Measurements from ENCODE around the gene RSPO1. TPM values are rescaled to one million over a fixed set of nuclear protein-coding genes. Genes with fewer than 3 reads are reported as not detected.

Gene RSPO1
- total and polyA plus RNA-seq, 2 of the 13 experiments (the other 11 are each of a cell fraction or from before 2014, with no cell fraction given) = not detected

GRCh38 chr1:37595440-37596181, 39.1 kb downstream of the RSPO1 start, which contains the start of gene GNL2 (continued):
- peak; percentile 83 for TF ChIP-seq ASH2L (IDR thresholded peaks at IDR 0.05; ENCODE audit: insufficient read length, low read depth, low read length)
- no peak for TF ChIP-seq NR2F6 (IDR thresholded peaks at IDR 0.05)
- peak; percentile 18; the same call in 1 of the 2 replicates for TF ChIP-seq NR2F6 (CRISPR knock-in tag; IDR thresholded peaks at IDR 0.05)
- TF ChIP-seq PRDM15 (CRISPR knock-in tag; IDR thresholded peaks at IDR 0.05) = no peak
- TF ChIP-seq TOE1 (CRISPR knock-in tag; IDR thresholded peaks at IDR 0.05) = no peak
- peak; percentile 66; the same call in 1 of the 2 replicates for TF ChIP-seq IRF9 (CRISPR knock-in tag; IDR thresholded peaks at IDR 0.05; ENCODE audit: borderline replicate concordance)
- TF ChIP-seq ZFYVE20 (CRISPR knock-in tag; IDR thresholded peaks at IDR 0.05; ENCODE audit: borderline replicate concordance, low read depth) = no peak
- no peak for TF ChIP-seq TRIM22 (IDR thresholded peaks at IDR 0.05)
- TF ChIP-seq ZNF891 (CRISPR knock-in tag; IDR thresholded peaks at IDR 0.05) = peak; percentile 81; the same call in 1 of the 2 replicates
- no peak for TF ChIP-seq ARID2 (CRISPR knock-in tag; IDR thresholded peaks at IDR 0.05; ENCODE audit: borderline replicate concordance)
- no peak for TF ChIP-seq ZNF598 (CRISPR knock-in tag; IDR thresholded peaks at IDR 0.05; ENCODE audit: borderline replicate concordance)
- TF ChIP-seq GATA4 (IDR thresholded peaks at IDR 0.05; ENCODE audit: borderline replicate concordance, low read depth) = peak; percentile 59; the same call in 1 of the 2 replicates
- TF ChIP-seq RBM22 (optimal IDR thresholded peaks at IDR 0.05; ENCODE audit: low read length) = peak; percentile 59
- TF ChIP-seq ZNF790 (CRISPR knock-in tag; IDR thresholded peaks at IDR 0.05; ENCODE audit: borderline replicate concordance) = no peak
- no peak for TF ChIP-seq TBP (CRISPR knock-in tag; IDR thresholded peaks at IDR 0.05)
- peak; percentile 94 for TF ChIP-seq ZNF572 (CRISPR knock-in tag; IDR thresholded peaks at IDR 0.05)
- TF ChIP-seq ZNF773 (CRISPR knock-in tag; IDR thresholded peaks at IDR 0.05; ENCODE audit: borderline replicate concordance) = no peak
- no peak for TF ChIP-seq ZBTB8A (CRISPR knock-in tag; IDR thresholded peaks at IDR 0.05; ENCODE audit: borderline replicate concordance, low read depth)
- peak; percentile 93 for TF ChIP-seq POLR2AphosphoS5 (IDR thresholded peaks at IDR 0.05; ENCODE audit: low read depth, low read length)
- no peak for TF ChIP-seq ZNF496 (CRISPR knock-in tag; IDR thresholded peaks at IDR 0.05; ENCODE audit: insufficient replicate concordance)
- TF ChIP-seq TFDP2 (CRISPR knock-in tag; IDR thresholded peaks at IDR 0.05) = peak; percentile 86
- no peak for TF ChIP-seq SOX13 (IDR thresholded peaks at IDR 0.05)
- 0 out of 4 replicates have a peak, but pooled peaks of 1 of the 2 experiments have one; percentile 6 for TF ChIP-seq SOX13 (CRISPR knock-in tag; conservative IDR thresholded peaks at IDR 0.05 in 1 of 2, IDR thresholded peaks at IDR 0.05 in 1 of 2)
